ENCODE results near the gene UCHL5. TPM values are rescaled to one million over a fixed set of nuclear protein-coding genes. Genes with fewer than 3 reads are reported as not detected.

Gene UCHL5, protein sequence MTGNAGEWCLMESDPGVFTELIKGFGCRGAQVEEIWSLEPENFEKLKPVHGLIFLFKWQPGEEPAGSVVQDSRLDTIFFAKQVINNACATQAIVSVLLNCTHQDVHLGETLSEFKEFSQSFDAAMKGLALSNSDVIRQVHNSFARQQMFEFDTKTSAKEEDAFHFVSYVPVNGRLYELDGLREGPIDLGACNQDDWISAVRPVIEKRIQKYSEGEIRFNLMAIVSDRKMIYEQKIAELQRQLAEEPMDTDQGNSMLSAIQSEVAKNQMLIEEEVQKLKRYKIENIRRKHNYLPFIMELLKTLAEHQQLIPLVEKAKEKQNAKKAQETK
- 20.0 and 21.8 TPM in 2 replicates for total RNA-seq (ENCODE audit: low replicate concordance)

DNA sequence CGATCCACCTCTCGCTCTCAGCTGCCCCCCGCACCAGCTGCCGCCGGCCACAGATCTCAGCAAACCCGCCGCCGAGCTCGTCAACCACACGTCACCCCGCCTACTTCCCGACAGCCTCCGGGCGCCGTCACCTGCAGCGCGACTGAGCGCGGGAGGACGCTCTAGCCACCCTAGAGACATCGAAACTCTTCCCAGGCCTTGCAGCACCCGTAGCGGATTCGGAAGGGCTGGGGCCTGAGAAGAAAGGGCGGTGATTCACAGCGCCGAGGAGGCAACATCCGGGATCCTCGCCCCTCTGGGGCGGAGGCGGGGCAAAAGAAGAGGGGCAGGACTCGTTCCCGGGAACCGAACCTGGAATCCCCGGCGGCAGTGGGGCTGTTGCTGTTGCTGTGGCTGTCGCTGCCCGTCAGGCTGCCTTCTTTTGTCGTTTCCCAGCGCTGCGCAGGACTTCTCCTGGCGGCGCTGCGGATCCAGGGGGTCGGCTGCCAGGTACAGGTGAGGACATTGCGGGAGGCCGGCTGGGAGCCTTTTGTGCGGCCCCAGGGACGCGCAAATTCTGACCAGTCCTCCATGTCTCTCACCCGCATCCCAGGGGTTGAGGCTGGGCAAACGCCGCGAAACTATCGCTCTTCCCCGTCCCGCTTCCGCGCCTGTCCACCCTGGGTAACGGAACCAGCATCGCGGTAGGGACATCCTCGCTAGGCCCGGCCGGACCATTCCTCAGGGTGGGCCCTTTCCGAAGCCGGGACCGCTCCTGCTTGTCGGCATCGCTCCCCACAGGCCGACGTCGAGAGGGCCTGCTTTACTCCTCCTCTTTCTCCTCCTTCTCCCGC, at the start of gene UCHL5, which contains the start of gene RO60:
TSS of gene UCHL5 (minus strand) at position 79 of the 833 bp plus-strand sequence. CDS start 100 bp downstream, outside the sequence.
TSS of gene RO60 (plus strand) at position 331 of the 833 bp plus-strand sequence. CDS start 9,443 bp downstream, outside the sequence.

DNA sequence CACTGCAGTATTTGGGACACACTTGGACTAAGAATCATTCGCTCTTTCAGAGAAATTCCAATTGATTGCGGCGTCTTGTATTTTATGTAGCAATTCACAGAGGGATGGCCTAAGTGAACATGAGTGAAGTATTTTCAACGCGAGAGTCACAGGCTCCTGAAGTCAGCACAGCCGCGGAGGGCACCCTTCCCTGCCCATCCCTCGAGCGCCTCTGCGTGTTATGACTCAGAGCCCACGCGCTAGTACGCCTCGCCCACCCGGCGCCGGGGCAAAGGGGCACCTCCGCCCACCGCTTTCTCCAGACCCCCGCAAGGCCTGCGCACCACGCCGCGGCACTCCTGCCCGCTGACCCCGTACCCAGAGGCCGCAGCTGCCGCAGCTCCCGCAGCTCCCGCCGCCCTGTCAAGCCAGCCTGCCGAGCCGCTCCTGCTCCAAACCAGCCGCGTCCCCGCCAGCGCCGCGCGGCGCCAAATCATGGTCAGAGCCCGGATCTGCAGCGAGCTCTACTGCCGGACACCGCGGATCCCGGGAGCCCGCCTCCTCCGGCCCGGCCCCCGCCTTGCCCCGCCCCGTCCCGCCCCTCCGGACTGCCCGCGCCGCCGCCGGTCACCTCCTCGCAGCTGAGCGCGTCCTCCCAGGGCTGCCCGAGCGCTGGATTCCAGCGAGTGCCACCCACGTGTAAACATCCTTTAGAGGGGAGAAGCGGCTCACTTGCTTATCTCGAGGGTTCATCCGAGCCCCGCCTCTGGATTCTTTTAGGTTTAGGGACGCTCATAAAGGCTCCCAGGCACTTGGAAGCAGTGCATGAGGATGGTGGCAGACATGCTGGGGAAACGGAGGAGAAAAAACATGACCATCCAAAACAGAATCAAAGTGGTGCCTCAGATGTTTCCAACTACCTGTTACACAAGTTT, 46.0 kb upstream of the UCHL5 start, which contains the start of gene GLRX2:
TSS of gene GLRX2 (minus strand) at position 508 of the 914 bp plus-strand sequence. CDS start at position 476, 32 bp downstream.

Other genes with a start within 250 kb of the UCHL5 start
- 68.9 and 102 TPM in 2 replicates for gene RO60, start 252 bp upstream of the UCHL5 start, total RNA-seq (ENCODE audit: low replicate concordance)
- 4.4 and 13.1 TPM in 2 replicates for gene GLRX2, start 46.1 kb upstream of the UCHL5 start, total RNA-seq (ENCODE audit: low replicate concordance)
- 16.2 and 24.0 TPM in 2 replicates for gene CDC73, start 62.7 kb upstream of the UCHL5 start, total RNA-seq (ENCODE audit: low replicate concordance)
- 2.3 TPM in 1 of 2 replicates, not detected in the other for gene B3GALT2, start 127.3 kb upstream of the UCHL5 start, total RNA-seq (ENCODE audit: low replicate concordance)